Transverse colon (tissue), 4 donors: ENCODE results near the gene FIG4. TPM values are rescaled to one million over a fixed set of nuclear protein-coding genes. Genes with fewer than 3 reads are reported as not detected.

Source experiments
- DNase-seq: peaks from one replicate; pipeline ENCODE4 v3.0.0-alpha.2; 2019
- H3K27ac ChIP-seq, 4 donors: fragments of 200-600 bp; sonication (generic); 2 replicates each; pipeline ENCODE4 v1.5.1; 2016 to 2018; ENCODE audit warnings: inconsistent platforms in 4 of 4
- H3K27me3 ChIP-seq: fragments of 200-600 bp; sonication (generic); 2 replicates; pipeline ENCODE4 v1.5.1; 2017; ENCODE audit warnings: inconsistent platforms
- H3K36me3 ChIP-seq, 4 donors: fragments of 200-600 bp; sonication (generic); 2 replicates each; pipeline ENCODE4 v1.5.1; 2017 to 2019; ENCODE audit warnings: inconsistent platforms in 4 of 4
- H3K4me1 ChIP-seq, 4 donors: fragments of 200-600 bp; sonication (generic); 2 replicates each; pipeline ENCODE4 v1.5.1; 2017 to 2020; ENCODE audit warnings: inconsistent platforms in 4 of 4
- H3K4me3 ChIP-seq, 4 donors: fragments of 200-600 bp; sonication (generic); 1 replicate in 1 of 4; 2 replicates in 3 of 4; pipeline versions ENCODE4 v1.5.1 to v1.6.1; 2017 to 2019; ENCODE audit warnings: inconsistent platforms in 4 of 4
- H3K9me3 ChIP-seq, 2 donors: fragments of 200-600 bp; sonication (generic); 2 replicates each; pipeline ENCODE4 v1.5.1; 2017 to 2019; ENCODE audit warnings: inconsistent platforms in 2 of 2
- CTCF ChIP-seq, 5 experiments: fragments of 200-600 bp in 3 of 5; fragments of 450-650 bp in 2 of 5; sonication (generic) in 3 of 5; IDR thresholded peaks; 1 replicate in 2 of 5; 2 replicates in 3 of 5; pipeline ENCODE4 v1.5.1; 2016 to 2017; ENCODE audit warnings: antibody characterized with exemption in 5 of 5, inconsistent platforms in 3 of 5, mild to moderate bottlenecking in 2 of 5, moderate library complexity in 1 of 5
- EP300 ChIP-seq: sonication (generic); formaldehyde crosslinking; IDR thresholded peaks from one replicate; pipeline ENCODE4 v1.6.1; 2017; ENCODE audit warnings: antibody characterized with exemption, low read depth
- POLR2A ChIP-seq: fragments of 450-650 bp; IDR thresholded peaks from one replicate; pipeline ENCODE4 v1.6.1; 2016; ENCODE audit warnings: antibody characterized with exemption, mild to moderate bottlenecking, moderate library complexity
- POLR2AphosphoS5 ChIP-seq, 3 donors: sonication (generic); formaldehyde crosslinking; IDR thresholded peaks; one replicate each; pipeline ENCODE4 v1.6.1; 2016; ENCODE audit warnings: antibody characterized with exemption in 3 of 3
- WGBS, 2 donors: methylation state at CpG; one replicate each; pipeline ENCODE4 v1.1.5; 2018; ENCODE audit warnings: low coverage in 1 of 2; 5-methylcytosine and 5-hydroxymethylcytosine counted together
- in situ Hi-C, 4 donors: fragments of 200-750 bp; cut with MboI; loops; one replicate each; pipeline versions ENCODE4 v1.15.0 to v1.15.1; 2017; ENCODE audit warnings: low sequenced_read_pairs in 3 of 4, low pct_ligation_motif_present in 1 of 4, low pct_unique_long_range_greater_than_20kb in 1 of 4
- intact Hi-C: fragments of 100-400 bp; cut with DNase I; formaldehyde crosslinking; loops from one replicate; pipeline ENCODE4 v1.15.1; 2023; ENCODE audit warnings: low total_unique reads
- total RNA-seq, 4 donors: library from RNA; depleted of rRNA; stranded (reverse); fragments of >200 nt; gene quantifications; one replicate each; pipeline ENCODE4 v1.1.0, GENCODE V29; 2016

FIG4 gene
- total RNA-seq, 4 donors from 2014 or later: 3.7 to 21.6 (median 15.2) TPM

DNA sequence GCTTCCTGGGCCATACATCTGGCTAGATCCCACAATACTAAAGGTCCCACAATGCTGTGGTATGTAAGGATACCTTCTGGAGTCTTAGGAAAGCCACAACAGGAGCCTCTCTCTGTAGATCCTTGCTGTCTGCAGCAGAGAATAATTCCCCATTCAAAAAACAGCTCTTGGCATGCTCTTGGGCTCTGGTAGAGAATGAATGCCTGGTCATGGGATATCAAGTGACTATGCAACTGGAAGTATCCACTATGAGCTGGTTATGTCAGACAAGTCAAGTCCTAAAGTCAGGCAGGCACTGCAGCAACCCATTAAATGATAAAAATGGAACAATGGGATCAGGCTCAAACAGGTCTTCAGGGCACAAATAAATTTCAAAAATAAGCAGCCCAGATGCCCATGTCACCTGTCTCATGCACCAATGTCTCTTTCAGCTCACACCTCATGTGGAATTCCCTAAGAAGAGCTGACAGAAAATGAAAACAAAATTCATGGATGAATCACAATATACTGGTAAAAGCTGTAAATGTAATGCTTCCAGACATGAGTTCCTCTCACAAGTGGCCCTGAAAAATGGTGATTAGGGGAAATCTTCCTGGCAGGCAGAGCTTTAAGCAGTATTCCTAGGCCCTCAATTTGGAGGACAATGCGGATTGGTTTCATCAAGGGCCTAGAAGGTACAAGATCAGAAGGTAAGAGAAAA, 4.4 kb upstream of the FIG4 start:
- TF ChIP-seq CTCF (IDR thresholded peaks at IDR 0.05) (no peak), POLR2A (no peak), EP300 (no peak), POLR2AphosphoS5 (IDR thresholded peaks at IDR 0.05) (no peak)
- Histone ChIP-seq H3K27ac (no peak overlapping the region), H3K36me3 (no peaks in the 10 kb centered on the region), H3K4me1 (peaks cover 0 to 10% (median 9%) of the 10 kb centered on the region in 4 donors), H3K27me3 (no peaks in the 10 kb centered on the region), H3K9me3 (no peaks in the 10 kb centered on the region), H3K4me3 (no peak overlapping the region)
- WGBS, 2 donors: 96 to 100% methylated on average over 1 of the region's 1 CpG
- DNase-seq: no peak
- in situ Hi-C loops: loop anchor here in 3 of 4 donors (25.0 kb wide), 3 partner anchors 174 to 499 kb away; partner anchors contain the start of genes PPIL6 (in 1 of the 3) and SMPD2 (in 1 of the 3)
- intact Hi-C loops: no loop called here

DNA sequence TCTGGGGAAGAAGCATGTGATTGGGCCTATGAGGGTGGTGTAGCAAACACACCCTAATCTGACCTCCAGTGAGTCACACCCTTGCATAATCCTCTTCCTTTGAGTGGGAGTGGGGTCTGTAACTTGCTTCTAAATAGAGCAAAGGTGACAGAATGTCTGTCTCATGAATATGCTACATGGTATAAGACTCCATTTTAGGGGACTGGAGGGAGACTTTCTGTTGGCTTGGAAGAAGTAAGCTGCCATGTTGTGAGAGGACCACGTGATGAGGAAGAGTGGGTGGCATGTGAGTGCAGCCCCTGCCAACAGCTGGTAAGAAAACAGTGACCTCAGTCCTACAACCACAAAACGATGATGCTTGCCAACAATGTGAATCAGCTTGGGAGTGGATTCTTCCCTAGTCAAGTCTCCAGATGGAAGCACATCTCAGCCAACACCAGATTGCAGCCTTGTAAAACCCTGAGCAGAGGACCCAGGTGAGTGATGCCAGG, 3.8 kb upstream of the FIG4 start:
- 22% methylated on average over 2 of the region's 2 CpGs; no CpG with 5 or more reads in 1 of the 2 donors for WGBS, 2 donors
- in situ Hi-C loops: loop anchor here in 3 of 4 donors (25.0 kb wide), 3 partner anchors 175 to 500 kb away; partner anchors contain the start of genes PPIL6 (in 1 of the 3) and SMPD2 (in 1 of the 3)
- TF ChIP-seq EP300 (no peak), POLR2A (no peak), POLR2AphosphoS5 (IDR thresholded peaks at IDR 0.05) (no peak), CTCF (IDR thresholded peaks at IDR 0.05) (no peak)
- H3K4me3 ChIP-seq: no peak overlapping the region
- DNase-seq: no peak
- intact Hi-C loops: no loop called here
- no peaks in the 10 kb centered on the region for H3K36me3 ChIP-seq
- peaks cover 0 to 16% (median 15%) of the 10 kb centered on the region in 4 donors for H3K4me1 ChIP-seq
- H3K27ac ChIP-seq: no peak overlapping the region
- no peaks in the 10 kb centered on the region for H3K9me3 ChIP-seq
- H3K27me3 ChIP-seq: no peaks in the 10 kb centered on the region

- 1% methylated on average over 24 of the region's 24 CpGs; no CpG with 5 or more reads in 1 of the 2 donors for WGBS, 2 donors
- Histone ChIP-seq H3K27me3 (no peaks in the 10 kb centered on the region), H3K4me3 (peak overlapping the region; percentile 38 to 78 (median 69)), H3K36me3 (no peaks in the 10 kb centered on the region), H3K9me3 (no peaks in the 10 kb centered on the region), H3K27ac (peak overlapping the region; percentile 86 to 96 (median 92)), H3K4me1 (peaks cover 0 to 26% (median 21%) of the 10 kb centered on the region in 4 donors)
- TF ChIP-seq POLR2AphosphoS5 (IDR thresholded peaks at IDR 0.05) (no peak), EP300 (no peak), CTCF (IDR thresholded peaks at IDR 0.05) (no peak), POLR2A (no peak)
- in situ Hi-C loops (loop anchor here (10.0 to 25.0 kb wide), 4 partner anchors 178 to 704 kb away; partner anchors contain the start of genes PPIL6 (in 1 of the 4) and SMPD2 (in 1 of the 4)), intact Hi-C loops (no loop called here)
- DNase-seq: peak; percentile 83
These were observed 741 bp upstream of the FIG4 start for GRCh38 chr6:109690373-109690736.

- intact Hi-C loops (no loop called here), in situ Hi-C loops (loop anchor here (10.0 to 25.0 kb wide), 4 partner anchors 181 to 702 kb away; partner anchors contain the start of genes PPIL6 (in 1 of the 4) and SMPD2 (in 1 of the 4))
- DNase-seq: no peak
- Histone ChIP-seq H3K27me3 (no peaks in the 10 kb centered on the region), H3K9me3 (no peaks in the 10 kb centered on the region), H3K4me3 (no peak overlapping the region), H3K4me1 (peaks cover 0 to 26% (median 21%) of the 10 kb centered on the region in 4 donors), H3K27ac (no peak overlapping the region), H3K36me3 (no peaks in the 10 kb centered on the region)
- TF ChIP-seq POLR2A: no peak
- TF ChIP-seq CTCF (IDR thresholded peaks at IDR 0.05): no peak
- no peak for TF ChIP-seq EP300
- no peak for TF ChIP-seq POLR2AphosphoS5 (IDR thresholded peaks at IDR 0.05)
These were observed 2.0 kb downstream of the FIG4 start for GRCh38 chr6:109693111-109693510.
